H9 (cell line): ENCODE measurements around the gene GPC3. TPM values are rescaled to one million over a fixed set of nuclear protein-coding genes. Genes with fewer than 3 reads are reported as not detected.

Source experiments
- DNase-seq: peaks from one replicate; pipeline ENCODE4 v3.0.0-alpha.2; 2017
- H2AFZ ChIP-seq: one replicate; pipeline ENCODE4 v1.6.1; 2013; ENCODE audit warnings: mild to moderate bottlenecking, low read length, control low read depth, moderate library complexity
- H2AK5ac ChIP-seq: 2 replicates; pipeline ENCODE4 v1.6.1; 2013; ENCODE audit warnings: low read length, control low read depth, mixed read lengths; ENCODE audit not compliant: insufficient read length
- H2BK120ac ChIP-seq: one replicate; pipeline ENCODE4 v1.6.1; 2013; ENCODE audit warnings: low read depth, mild to moderate bottlenecking, low read length, control low read depth, inconsistent platforms; ENCODE audit not compliant: poor library complexity, severe bottlenecking
- H2BK12ac ChIP-seq: 2 replicates; pipeline ENCODE4 v1.6.1; 2013; ENCODE audit warnings: low read length, control low read depth, mixed read lengths, low read depth; ENCODE audit not compliant: insufficient read length
- H2BK15ac ChIP-seq: 2 replicates; pipeline ENCODE4 v1.6.1; 2013; ENCODE audit warnings: low read depth, low read length, control low read depth
- H2BK20ac ChIP-seq: one replicate; pipeline ENCODE4 v1.6.1; 2013; ENCODE audit warnings: low read depth, mild to moderate bottlenecking, low read length, control low read depth, inconsistent platforms; ENCODE audit not compliant: poor library complexity, severe bottlenecking
- H2BK5ac ChIP-seq: 2 replicates; pipeline ENCODE4 v1.6.1; 2013; ENCODE audit warnings: low read length, control low read depth, mixed read lengths; ENCODE audit not compliant: insufficient read length
- H3K14ac ChIP-seq: 2 replicates; pipeline ENCODE4 v1.6.1; 2013; ENCODE audit warnings: low read length, control low read depth; ENCODE audit not compliant: insufficient read depth
- H3K18ac ChIP-seq: 2 replicates; pipeline ENCODE4 v1.6.1; 2013; ENCODE audit warnings: low read depth, mild to moderate bottlenecking, mixed read lengths, low read length, control low read depth; ENCODE audit not compliant: insufficient read length
- H3K23ac ChIP-seq: 2 replicates; pipeline ENCODE4 v1.6.1; 2013; ENCODE audit warnings: low read length, control low read depth, mixed read lengths, low read depth; ENCODE audit not compliant: insufficient read length
- H3K23me2 ChIP-seq: 2 replicates; pipeline ENCODE4 v1.6.1; 2013; ENCODE audit warnings: low read depth, mild to moderate bottlenecking, mixed read lengths, low read length, control low read depth; ENCODE audit not compliant: insufficient read length, poor library complexity, severe bottlenecking
- H3K27ac ChIP-seq: 2 replicates; pipeline ENCODE4 v1.5.1; 2013; ENCODE audit warnings: low read length, control low read depth, mixed read lengths, low read depth; ENCODE audit not compliant: insufficient read length
- H3K27me3 ChIP-seq: 2 replicates; pipeline ENCODE4 v1.6.1; 2013; ENCODE audit warnings: low read length, control low read depth, inconsistent platforms; ENCODE audit not compliant: insufficient read depth
- H3K4ac ChIP-seq: 2 replicates; pipeline ENCODE4 v1.6.1; 2013; ENCODE audit warnings: low read depth, mild to moderate bottlenecking, control low read depth, inconsistent platforms, low read length, moderate library complexity
- H3K4me1 ChIP-seq: 2 replicates; pipeline ENCODE4 v1.6.1; 2013; ENCODE audit warnings: low read length, control low read depth, inconsistent platforms; ENCODE audit not compliant: insufficient read depth
- H3K4me2 ChIP-seq: 2 replicates; pipeline ENCODE4 v1.6.1; 2013; ENCODE audit warnings: low read length, control low read depth, mixed read lengths; ENCODE audit not compliant: insufficient read length, insufficient read depth
- H3K56ac ChIP-seq: 2 replicates; pipeline ENCODE4 v1.6.1; 2013; ENCODE audit warnings: low read depth, mild to moderate bottlenecking, mixed read lengths, low read length, control low read depth; ENCODE audit not compliant: insufficient read length
- H3K79me1 ChIP-seq: 2 replicates; pipeline ENCODE4 v1.6.1; 2013; ENCODE audit warnings: low read depth, mild to moderate bottlenecking, moderate library complexity, low read length, control low read depth, inconsistent platforms; ENCODE audit not compliant: insufficient read depth, poor library complexity, severe bottlenecking
- H3K79me2 ChIP-seq: 2 replicates; pipeline ENCODE4 v1.6.1; 2013; ENCODE audit warnings: low read length, control low read depth, inconsistent platforms; ENCODE audit not compliant: insufficient read depth
- H3K9ac ChIP-seq: 2 replicates; pipeline ENCODE4 v1.6.1; 2013; ENCODE audit warnings: low read length, control low read depth, mixed read lengths; ENCODE audit not compliant: insufficient read length; ENCODE audit errors: extremely low read depth
- H3K9me3 ChIP-seq: one replicate; pipeline ENCODE4 v1.6.1; 2013; ENCODE audit warnings: low read depth, low read length, inconsistent platforms; ENCODE audit not compliant: control insufficient read depth
- H3T11ph ChIP-seq: one replicate; pipeline ENCODE4 v1.6.1; 2013; ENCODE audit warnings: mild to moderate bottlenecking, low read length, control low read depth, inconsistent platforms
- H4K20me1 ChIP-seq: one replicate; pipeline ENCODE4 v1.6.1; 2013; ENCODE audit not compliant: control insufficient read depth, insufficient read length, insufficient read depth
- H4K5ac ChIP-seq: 2 replicates; pipeline ENCODE4 v1.6.1; 2013; ENCODE audit warnings: low read depth, mild to moderate bottlenecking, mixed read lengths, low read length, control low read depth; ENCODE audit not compliant: insufficient read length
- H4K8ac ChIP-seq: replicated peaks from 2 replicates; pipeline ENCODE4 v1.6.1; 2013; ENCODE audit warnings: low read length, control low read depth, mixed read lengths, low read depth; ENCODE audit not compliant: insufficient read length
- H4K91ac ChIP-seq: 2 replicates; pipeline ENCODE4 v1.6.1; 2013; ENCODE audit warnings: low read depth, mild to moderate bottlenecking, moderate library complexity, mixed read lengths, low read length, control low read depth; ENCODE audit not compliant: insufficient read length
- H3K27ac Mint-ChIP-seq, 3 experiments: 2 replicates in 2 of 3; 3 replicates in 1 of 3; pipeline ENCODE4 v1.8.0; 2020 to 2021; ENCODE audit warnings: mixed read lengths in 3 of 3, mild to moderate bottlenecking in 1 of 3, moderate library complexity in 1 of 3
- H3K27me3 Mint-ChIP-seq: 2 replicates; pipeline ENCODE4 v1.8.0; 2021; ENCODE audit warnings: low read depth, mild to moderate bottlenecking, moderate library complexity, mixed read lengths
- H3K36me3 Mint-ChIP-seq, 3 experiments: 2 replicates in 2 of 3; 3 replicates in 1 of 3; pipeline ENCODE4 v1.8.0; 2020 to 2021; ENCODE audit warnings: low read depth in 3 of 3, mixed read lengths in 3 of 3; ENCODE audit not compliant: insufficient read depth in 1 of 3
- H3K4me1 Mint-ChIP-seq, 2 experiments: 2 replicates each; pipeline ENCODE4 v1.8.0; 2020; ENCODE audit warnings: mixed read lengths in 2 of 2
- H3K4me3 Mint-ChIP-seq, 2 experiments: 2 replicates in 1 of 2; 3 replicates in 1 of 2; pipeline ENCODE4 v1.8.0; 2020 to 2021; ENCODE audit warnings: mild to moderate bottlenecking in 2 of 2, mixed read lengths in 2 of 2, moderate library complexity in 1 of 2
- H3K9me3 Mint-ChIP-seq, 2 experiments: 2 replicates in 1 of 2; 3 replicates in 1 of 2; pipeline ENCODE4 v1.8.0; 2020; ENCODE audit warnings: mild to moderate bottlenecking in 2 of 2, mixed read lengths in 2 of 2, moderate library complexity in 1 of 2
- CTCF ChIP-seq: fragments of 200-600 bp; sonication (generic); conservative IDR thresholded peaks from 3 replicates; pipeline ENCODE4 v1.8.0; 2021; ENCODE audit warnings: antibody characterized with exemption, mild to moderate bottlenecking
- WGBS: extraction: QIAGEN DNeasy Blood & Tissue Kit; methylation state at CpG from one replicate; pipeline ENCODE4 v1.1.7; 2013; ENCODE audit warnings: missing lambda C conversion rate, low lambda C conversion rate, mixed read lengths; ENCODE audit not compliant: insufficient read length; ENCODE audit errors: extremely low coverage; 5-methylcytosine and 5-hydroxymethylcytosine counted together
- total RNA-seq: library from RNA; stranded (reverse); gene quantifications from 2 replicates; pipeline ENCODE4 v1.2.1, GENCODE V29; 2021

GPC3 gene
- total RNA-seq, 1 experiment from 2014 or later, result 108 TPM

GRCh38 chrX:133913009-133913408 is 72.4 kb downstream of the GPC3 start:
- TF ChIP-seq CTCF, result no peak
- no peaks in the 10 kb centered on the region for H3K27me3 ChIP-seq
- Mint-ChIP-seq H3K36me3 (peaks cover 6 to 17% (median 10%) of the 10 kb centered on the region in 3 experiments; a peak in 5 of 7 replicates), H3K4me1 (peaks cover 39 to 47% of the 10 kb centered on the region in 2 experiments), H3K4me3 (peak overlapping the region in 1 of 2 experiments; percentile 24; a peak in 4 of 5 replicates), H3K27me3 (no peaks in the 10 kb centered on the region), H3K27ac (peak overlapping the region; percentile 84 to 97 (median 96); a peak in 6 of 7 replicates), H3K9me3 (peaks cover 0 to 5% of the 10 kb centered on the region in 2 experiments; a peak in 1 of 5 replicates)
- H4K91ac ChIP-seq, result no peak overlapping the region
- H2BK5ac ChIP-seq, result no peak overlapping the region
- no peak overlapping the region for H2BK15ac ChIP-seq
- no peaks in the 10 kb centered on the region for H4K20me1 ChIP-seq
- DNase-seq, result no peak
- no peak overlapping the region for H2BK12ac ChIP-seq
- no CpG with 5 or more reads among the region's 1 CpG for WGBS
- H3K27ac ChIP-seq, result peak overlapping the region; percentile 84
- no peak overlapping the region for H3K14ac ChIP-seq
- no peak overlapping the region for H2AFZ ChIP-seq
- H3K23ac ChIP-seq, result no peak overlapping the region
- H4K8ac ChIP-seq, result no peak overlapping the region
- H3K4me2 ChIP-seq, result peak overlapping the region; percentile 34
- no peaks in the 10 kb centered on the region for H3K79me2 ChIP-seq
- no peak overlapping the region for H3K9ac ChIP-seq
- no peak overlapping the region for H2BK20ac ChIP-seq
- no peak overlapping the region for H3T11ph ChIP-seq
- no peak overlapping the region for H2AK5ac ChIP-seq
- no peak overlapping the region for H4K5ac ChIP-seq
- no peak overlapping the region for H3K4ac ChIP-seq
- no peaks in the 10 kb centered on the region for H3K79me1 ChIP-seq
- H3K4me1 ChIP-seq, result peaks cover 4% of the 10 kb centered on the region; the same call in 1 of the 2 replicates
- H2BK120ac ChIP-seq, result no peak overlapping the region
- H3K56ac ChIP-seq, result no peak overlapping the region
- no peaks in the 10 kb centered on the region for H3K23me2 ChIP-seq
- H3K9me3 ChIP-seq, result no peaks in the 10 kb centered on the region
- H3K18ac ChIP-seq, result no peak overlapping the region
